Muscle of back (tissue), 11 donors: ENCODE measurements around the gene ZNF534. TPM values are rescaled to one million over a fixed set of nuclear protein-coding genes. Genes with fewer than 3 reads are reported as not detected.
"Not testable (repeated sequence)": the region's sequence is repeated elsewhere in the genome, so short reads cannot be mapped to it uniquely, and the experiment has no call there.

Experiments used
- DNase-seq, 3 donors: peaks; one replicate each; pipeline versions ENCODE4 v3.0.0 to v3.0.0-alpha.2; 2013
- polyA plus RNA-seq, 10 donors: library from polyadenylated mRNA; unstranded; fragments of 120-200 nt; gene quantifications; one replicate each; pipeline ENCODE4 v1.2.1, GENCODE V29; 2013; ENCODE audit not compliant: insufficient read length in 10 of 10

Gene ZNF534
- polyA plus RNA-seq, 10 donors, result 0.47 to 1.4 (median 0.66) TPM

- no peak for DNase-seq
Observed at GRCh38 chr19:52494518-52494917, 65.6 kb downstream of the ZNF534 start.

- no peak for DNase-seq
Observed at GRCh38 chr19:52498571-52498970, 69.6 kb downstream of the ZNF534 start.

GRCh38 chr19:52500474-52500873, 71.5 kb downstream of the ZNF534 start:
- DNase-seq, result not testable (repeated sequence)

- not testable (repeated sequence) for DNase-seq
Observed at GRCh38 chr19:52500991-52501390, 72.0 kb downstream of the ZNF534 start.

Other genes starting within 250 kb of the ZNF534 start
- gene PPP2R1A, start 239.1 kb upstream of the ZNF534 start, polyA plus RNA-seq, result 100 to 1,000 TPM; 242 to 328 (median 297) TPM
- 10 to 100 TPM in 9 of 10 donors, 1 to 10 TPM in 1; 8.1 to 14.4 (median 11.9) TPM for gene ZNF766, start 159.6 kb upstream of the ZNF534 start, polyA plus RNA-seq
- 10 to 100 TPM in 5 of 10 donors, 1 to 10 TPM in 5; 7.9 to 12.8 (median 10.4) TPM for gene ZNF480, start 132.0 kb upstream of the ZNF534 start, polyA plus RNA-seq
- 1 to 10 TPM; 3.3 to 6.3 (median 4.2) TPM for gene ZNF610, start 92.9 kb upstream of the ZNF534 start, polyA plus RNA-seq
- 10 to 100 TPM; 11.4 to 17.1 (median 15.3) TPM for gene ZNF880, start 59.2 kb upstream of the ZNF534 start, polyA plus RNA-seq
- 10 to 100 TPM; 12.1 to 30.7 (median 17.3) TPM for gene ZNF528, start 31.3 kb upstream of the ZNF534 start, polyA plus RNA-seq
- gene ZNF578, start 24.4 kb downstream of the ZNF534 start, polyA plus RNA-seq, result 1 to 10 TPM; 2.2 to 4.8 (median 2.6) TPM
- gene ZNF808, start 98.5 kb downstream of the ZNF534 start, polyA plus RNA-seq, result 10 to 100 TPM in 3 of 10 donors, 1 to 10 TPM in 7; 4.5 to 11.4 (median 6.8) TPM
- 10 to 100 TPM in 2 of 10 donors, 1 to 10 TPM in 8; 6.8 to 12.7 (median 8.8) TPM for gene ZNF701, start 141.1 kb downstream of the ZNF534 start, polyA plus RNA-seq
- gene ZNF83, start 209.2 kb downstream of the ZNF534 start, polyA plus RNA-seq, result 10 to 100 TPM; 25.8 to 81.0 (median 36.4) TPM